Measurements from ENCODE around the gene CACNG5.

CACNG5 gene

DNA sequence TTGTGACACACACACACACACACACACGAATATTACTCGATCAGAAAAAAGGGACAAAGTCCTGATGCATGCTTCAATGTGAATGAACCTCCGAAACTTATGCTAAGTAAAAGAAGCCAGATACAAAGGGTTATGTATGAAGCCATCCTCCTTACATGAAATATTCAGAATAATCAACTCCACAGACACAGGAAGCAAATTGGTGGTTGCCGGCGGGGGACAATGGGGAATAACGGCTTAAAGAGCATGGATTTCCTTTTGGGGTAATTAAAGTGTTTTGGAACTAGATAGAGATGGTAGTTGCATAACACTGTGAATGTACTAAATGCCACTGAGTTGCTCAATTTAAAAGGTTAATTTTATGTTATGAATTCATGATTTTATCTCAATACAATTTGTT, 8.1 kb upstream of the CACNG5 start:
- DNase-seq, result no peak

DNA sequence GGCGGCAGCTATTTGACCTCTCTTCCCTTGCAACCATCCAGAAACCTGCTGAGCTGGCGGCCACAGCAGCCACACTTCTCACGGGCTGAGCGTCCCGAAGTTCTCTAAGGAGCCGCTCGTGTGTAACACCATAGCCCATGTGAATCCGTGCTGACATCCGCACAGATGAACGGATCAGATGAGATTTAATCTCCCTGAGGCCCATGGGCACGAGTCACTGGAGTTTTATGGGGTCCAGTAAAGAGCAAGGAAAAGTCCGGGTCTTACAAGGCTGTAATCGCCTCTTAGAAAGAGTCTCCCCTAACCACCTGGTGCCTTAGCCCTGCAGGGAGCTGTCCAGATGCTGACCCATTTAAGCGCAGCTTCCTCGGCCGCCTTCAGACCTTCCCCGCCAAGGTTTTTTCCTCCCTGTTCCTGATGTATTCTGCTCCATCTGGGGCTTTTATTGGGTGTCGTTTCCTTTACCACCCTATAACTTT, 5.5 kb upstream of the CACNG5 start:
- DNase-seq, result no peak

DNA sequence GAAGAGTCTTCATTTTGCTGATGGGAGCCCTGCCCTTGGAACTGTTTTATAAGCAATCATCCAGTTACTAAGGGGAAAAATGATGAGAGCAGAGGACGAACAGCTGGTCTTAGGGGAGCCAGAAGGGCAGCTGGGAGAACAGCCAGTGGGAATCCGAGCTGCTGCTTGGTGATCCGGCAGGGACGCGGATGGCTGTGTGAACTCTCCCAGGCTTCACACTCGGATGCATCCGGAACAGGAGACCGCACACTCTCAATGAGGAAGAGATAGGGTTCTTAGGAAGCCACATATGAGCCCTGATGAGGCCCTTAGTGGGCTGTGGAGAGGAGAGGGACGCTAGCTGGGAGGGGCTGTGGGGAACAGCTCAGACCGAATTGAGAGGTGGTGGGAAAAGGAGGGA, 5.0 kb upstream of the CACNG5 start:
- no peak for DNase-seq

DNA sequence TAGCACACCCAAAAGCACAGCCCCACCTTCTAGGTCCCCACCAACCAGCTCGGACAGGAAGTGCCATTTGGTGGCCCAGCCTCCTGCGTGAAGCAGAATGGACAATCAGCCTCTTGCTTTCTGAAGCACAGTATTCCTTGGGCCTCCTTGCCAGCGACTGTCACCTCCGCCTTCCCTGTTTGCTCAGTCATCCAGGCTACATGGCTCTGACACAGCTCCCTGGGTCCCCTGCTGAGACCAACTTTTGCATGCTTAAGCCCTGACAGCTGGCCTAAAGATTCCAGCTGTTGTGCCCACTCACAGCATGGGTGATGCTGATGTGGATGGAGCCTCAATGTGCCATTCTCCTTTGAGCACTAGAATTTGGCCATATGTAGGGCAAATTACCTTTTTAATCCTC, 4.5 kb upstream of the CACNG5 start:
- DNase-seq, result no peak

DNA sequence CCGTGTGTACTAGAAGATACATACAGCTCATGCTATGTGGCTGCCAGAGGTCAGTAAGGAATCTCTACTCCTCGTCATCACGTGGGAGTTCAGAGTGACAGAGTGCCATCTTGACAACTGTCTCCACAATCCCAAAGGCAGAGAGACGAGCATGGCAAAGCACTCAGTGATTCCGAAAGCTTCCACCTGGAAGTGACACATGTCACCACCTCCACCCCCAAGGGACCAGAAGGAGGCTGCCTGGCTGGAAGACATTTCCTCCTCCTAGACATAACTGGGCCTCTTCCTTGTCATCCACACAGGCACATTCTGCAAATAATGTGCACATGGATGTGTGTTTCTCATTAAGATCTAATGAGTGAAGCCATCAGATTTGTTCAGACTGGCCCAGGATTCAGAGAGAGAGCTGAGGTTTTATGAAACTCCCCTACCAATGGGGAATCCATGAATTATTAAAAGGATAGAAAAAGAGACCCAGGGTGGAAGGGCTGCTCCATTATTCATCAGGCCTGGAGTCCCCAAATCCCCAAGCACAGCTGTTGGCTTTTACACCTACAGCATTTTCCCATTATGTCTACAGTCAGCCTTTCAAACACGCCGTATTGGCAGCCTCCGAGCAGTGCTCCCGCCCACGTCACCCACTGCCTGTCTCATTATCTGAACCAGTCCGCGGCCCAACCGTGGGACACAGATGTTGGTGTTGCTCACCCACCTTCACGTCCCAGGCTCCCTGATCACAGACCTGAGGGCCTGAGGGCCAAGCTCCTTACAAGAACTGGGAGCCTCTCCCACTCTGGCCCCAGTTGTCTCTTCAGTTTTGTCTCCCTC, 3.3 kb upstream of the CACNG5 start:
- no peak for DNase-seq

DNA sequence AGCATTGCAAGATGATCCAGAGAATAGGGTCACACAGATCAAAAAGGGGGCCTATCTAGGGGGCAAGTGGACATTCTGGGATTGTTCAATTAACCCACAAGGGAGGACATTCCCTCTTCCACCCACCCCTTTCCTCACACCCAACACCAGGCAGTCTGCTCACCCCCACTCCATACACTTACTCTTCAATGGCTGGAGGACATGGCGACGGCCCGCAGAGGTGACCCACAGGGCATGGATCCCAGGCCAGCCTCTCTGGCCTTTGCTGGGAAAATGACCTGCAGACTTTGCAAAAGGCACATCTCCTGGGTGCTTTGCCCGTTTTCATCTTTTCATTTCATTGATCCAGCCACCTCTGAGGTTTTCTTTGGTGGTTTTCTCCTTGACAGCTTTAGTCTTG, 1.7 kb upstream of the CACNG5 start:
- no peak for DNase-seq

DNA sequence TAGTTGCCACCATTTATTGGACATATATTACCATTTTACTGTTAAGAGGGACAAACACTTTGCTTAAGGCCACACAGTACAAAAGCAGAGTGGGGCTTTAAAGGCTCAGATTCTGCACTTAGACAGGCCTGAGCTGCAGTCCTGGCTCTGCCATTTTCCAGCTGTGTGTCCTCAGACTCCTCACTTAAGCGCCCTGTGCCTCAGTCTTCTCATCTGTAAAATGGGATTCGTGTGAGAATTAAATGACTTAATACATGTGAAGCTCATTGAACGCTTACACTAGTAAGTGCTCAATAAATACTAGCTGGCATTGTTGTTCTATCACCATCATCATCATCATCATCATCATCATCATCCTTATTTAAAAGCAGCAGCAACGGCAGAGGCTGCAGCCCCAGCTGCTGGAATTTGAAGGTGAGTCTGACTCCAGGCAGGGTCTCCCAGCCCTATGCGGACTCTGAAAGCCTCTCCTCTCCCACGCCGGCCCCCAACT, 445 bp upstream of the CACNG5 start:
- DNase-seq, result no peak

DNA sequence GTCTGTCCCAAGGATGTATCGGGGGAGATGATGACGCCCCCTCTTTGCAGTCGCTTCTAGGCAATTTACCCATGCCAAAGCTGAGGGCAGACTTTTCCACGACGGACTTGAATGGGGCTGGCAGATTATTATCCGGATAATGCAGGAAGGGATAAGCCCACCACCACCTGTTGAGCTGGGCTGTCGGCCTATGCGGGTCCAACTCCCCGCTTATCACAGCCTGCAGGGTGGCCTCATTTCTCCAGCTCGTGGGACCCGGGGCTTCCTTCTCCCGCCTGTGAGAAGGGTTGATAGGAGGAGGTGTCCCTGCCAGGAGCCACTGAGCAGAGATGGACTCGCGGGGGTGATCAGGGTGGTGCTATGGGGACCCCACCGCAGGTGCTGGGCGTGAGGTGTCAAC, 559 bp downstream of the CACNG5 start:
- DNase-seq, result no peak

DNA sequence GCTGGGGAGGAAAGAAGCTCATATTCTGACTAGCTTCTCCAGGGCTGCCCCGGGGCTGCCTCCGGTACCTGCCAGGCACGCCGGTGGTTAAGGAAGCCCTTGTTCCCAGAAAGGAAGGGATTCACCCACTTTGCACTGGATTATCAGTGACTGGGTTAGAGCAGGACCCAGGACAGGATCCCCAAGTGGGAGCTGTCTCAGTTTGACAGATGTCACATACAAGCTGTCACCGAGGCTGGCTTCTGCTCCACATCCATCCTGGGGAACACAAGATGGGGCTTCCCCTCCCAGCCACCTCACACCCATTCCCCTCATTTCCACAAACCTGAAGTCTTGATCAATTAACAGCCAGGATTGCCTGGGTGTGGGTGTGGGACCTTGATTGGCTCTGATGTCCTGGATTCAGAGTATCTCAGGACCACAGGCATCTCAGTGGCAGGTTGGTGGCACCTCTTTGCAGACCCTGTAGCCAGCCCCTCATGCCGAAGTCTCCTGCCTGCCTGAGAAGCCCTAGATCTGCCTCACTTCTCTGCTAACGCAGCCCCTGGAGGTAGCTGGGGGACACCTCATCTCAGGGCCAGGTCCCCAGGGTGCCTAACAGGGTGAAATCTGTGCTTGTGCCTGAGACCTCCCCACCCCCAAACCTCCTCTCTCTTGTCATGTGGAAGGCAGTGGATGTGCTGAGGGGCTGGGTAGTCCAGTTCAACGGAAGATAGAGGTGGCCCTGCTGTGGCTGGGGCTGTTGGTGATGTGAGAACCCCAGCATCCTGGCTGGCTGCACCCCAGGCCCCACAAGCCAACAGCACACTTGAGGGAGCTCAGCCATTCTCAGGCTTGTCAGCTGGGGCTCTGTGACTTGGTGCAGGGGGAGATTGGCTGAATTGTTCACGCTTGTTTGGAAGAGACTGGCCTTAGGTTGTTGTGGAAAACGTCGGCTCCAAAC, 1.4 kb downstream of the CACNG5 start:
- DNase-seq, result no peak

DNA sequence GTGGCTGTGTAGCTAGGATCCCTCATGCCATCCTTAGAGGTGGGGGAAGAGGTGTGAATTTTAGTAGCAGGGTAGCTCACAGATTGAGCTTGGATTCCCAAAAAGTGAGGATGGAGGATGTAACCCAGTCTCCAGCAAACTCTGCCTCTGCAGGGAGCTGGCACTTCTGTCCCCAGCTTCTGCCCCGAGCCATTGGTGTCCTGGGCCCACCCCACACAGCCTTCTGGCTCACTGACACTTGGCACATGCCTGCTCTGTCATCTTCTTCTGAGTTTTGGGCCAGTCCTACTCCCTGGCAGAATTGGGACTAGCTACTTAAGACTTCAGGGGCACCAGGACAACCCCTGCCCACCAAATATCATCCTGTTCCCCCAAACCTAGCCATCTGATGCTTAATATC, 2.3 kb downstream of the CACNG5 start:
- no peak for DNase-seq

DNA sequence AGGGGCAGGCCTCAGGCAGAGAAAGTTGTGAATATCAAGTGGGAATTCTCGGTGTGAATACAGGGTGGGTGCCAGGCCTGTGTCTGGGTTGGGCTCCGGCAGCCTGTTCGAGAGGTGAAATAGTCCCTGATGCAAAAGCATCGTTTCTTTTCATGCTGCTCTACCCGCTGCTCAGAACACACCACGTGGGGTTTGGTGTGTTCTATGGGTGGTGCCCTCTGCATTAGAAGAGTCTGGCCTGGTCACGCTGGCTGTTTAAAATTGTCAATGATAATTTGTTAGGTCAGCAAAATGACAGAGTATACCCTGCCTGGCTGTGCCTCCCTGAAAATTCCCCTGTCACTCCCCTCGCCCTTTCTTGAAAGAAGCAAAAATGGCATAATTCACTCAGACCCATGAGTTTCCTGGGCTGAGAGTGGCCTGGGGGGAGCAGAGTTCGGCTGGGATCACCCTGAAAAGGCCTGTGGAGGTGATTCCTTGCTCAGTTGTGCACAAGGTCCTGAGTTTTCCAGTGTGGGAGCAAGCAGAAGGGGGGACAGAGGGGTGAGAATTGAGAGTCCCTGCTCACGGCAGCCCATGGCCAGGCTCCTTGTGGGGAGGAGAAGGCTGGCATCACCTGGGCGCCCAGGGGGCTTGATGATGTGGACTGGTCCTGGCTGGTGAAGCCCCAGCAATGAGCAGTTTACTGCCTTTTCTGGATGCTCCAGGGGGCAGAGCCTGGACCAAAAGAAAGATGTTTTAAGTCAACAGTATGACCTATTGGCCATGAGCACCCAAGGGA, 3.2 kb downstream of the CACNG5 start:
- DNase-seq, result no peak

DNA sequence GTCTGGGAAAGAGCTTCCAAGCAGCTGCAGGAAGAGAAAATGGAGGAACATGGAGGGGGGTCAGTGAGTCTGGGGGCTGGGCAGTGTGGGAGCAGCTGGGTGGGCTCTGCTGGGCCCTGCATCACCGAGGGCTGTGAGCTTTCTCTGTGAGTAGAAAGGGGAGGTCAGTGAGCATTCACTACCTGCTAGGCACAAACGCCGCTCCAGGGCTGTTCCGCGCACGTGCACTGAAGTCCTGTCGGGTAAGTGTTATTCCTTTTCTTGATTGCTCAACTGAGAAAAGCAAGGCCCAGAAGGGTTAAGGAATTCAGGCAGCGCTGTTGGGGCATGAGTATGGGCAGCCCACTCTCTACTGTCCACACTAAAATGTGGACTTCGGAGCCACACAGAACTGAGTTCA, 4.7 kb downstream of the CACNG5 start:
- no peak for DNase-seq

DNA sequence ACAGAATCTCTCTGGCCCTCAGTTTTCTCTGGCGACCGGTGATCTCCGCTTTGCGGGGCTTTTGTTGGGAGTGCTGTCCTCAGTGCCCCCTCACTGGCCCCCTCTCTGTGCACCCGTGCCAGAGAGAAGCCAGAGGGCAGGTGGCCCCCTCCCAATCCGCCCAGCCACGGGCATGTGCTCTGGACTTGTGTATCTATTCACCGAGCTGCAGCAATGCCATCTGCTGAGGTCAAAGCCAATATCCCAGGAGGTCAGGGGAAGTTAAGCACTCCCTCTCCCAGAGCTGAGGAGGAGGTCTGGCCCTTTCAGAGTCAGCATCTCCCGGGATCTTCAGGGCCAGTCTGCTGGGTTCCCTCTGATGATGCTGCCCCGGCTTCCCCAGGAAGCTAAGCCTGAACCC, 5.1 kb downstream of the CACNG5 start:
- DNase-seq, result no peak

DNA sequence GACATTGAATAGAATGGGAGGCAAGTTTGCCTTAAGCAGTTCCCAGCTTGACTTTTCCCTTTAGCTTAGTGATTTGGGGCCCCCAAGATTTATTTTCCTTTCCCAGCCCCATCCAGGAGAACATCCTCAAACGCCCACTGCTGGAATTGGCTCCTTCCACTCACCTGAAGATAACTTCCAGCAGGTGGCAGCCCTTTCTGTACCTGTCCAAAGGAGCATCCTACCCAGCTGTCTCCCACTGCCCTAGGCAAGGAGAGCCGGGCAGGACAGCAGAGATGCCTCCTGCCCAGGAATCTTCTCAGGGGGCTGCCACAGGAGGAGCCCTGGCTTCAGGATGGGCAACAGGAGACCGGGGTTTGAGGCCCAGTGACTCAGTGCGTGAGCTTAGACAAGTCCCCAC, 6.4 kb downstream of the CACNG5 start:
- no peak for DNase-seq

DNA sequence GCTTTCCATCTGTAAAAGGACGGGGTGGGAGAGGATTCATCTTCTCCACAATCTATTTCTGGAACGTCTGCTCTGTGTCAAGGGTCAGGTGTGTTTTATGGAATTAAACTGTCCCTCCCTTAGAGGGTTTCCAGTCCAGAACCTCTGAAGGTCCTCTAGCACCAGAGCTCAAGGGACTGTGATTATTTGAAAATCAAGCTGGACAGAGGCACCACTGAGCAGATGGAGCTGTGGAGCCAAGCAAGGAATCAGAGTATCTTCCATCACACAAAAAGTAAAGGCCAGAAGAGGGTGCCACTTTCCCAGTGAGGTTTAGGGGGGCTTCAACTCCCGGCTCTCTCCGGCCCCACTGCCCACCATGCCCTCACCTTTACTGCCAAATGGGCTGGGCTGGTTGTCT, 6.8 kb downstream of the CACNG5 start:
- no peak for DNase-seq

DNA sequence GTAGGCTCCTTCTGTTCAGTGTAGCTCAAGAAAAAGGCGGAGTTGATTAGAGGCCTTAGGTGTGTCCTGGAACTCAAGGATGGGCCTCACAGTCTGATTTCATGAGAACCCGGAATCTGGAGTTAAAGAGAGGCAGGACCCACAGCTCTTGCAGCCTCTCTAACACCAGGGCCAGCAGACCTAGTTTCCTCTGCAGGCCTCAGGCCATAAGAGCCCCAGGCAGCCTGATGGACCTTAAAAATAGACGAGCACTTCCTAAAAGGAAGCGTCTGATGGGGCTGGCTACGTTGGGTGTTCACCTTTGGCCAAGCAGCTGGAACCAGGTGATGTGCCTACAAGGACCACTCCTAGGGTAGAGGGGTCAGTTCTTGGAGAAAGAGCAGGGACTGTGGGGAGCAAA, 7.6 kb downstream of the CACNG5 start:
- no peak for DNase-seq

DNA sequence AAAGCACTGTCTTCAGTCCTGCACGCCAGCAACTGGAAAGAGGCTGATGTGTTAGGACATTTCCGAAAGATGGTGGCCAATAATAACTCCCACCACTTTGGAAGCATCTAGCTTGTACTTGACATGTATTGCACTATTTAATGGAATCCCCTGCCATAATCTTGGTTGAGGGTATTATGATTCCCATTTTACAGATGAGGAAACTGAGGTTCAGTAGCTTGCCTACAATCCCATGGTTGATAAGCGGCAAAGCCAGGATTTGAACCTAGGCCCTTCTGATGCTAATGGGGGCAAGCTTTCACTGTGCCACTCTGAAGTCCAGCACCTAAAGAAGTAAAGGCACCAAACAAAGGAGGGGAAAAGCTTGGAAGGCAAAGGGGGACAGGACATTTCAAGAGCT, 8.0 kb downstream of the CACNG5 start:
- DNase-seq, result no peak

DNA sequence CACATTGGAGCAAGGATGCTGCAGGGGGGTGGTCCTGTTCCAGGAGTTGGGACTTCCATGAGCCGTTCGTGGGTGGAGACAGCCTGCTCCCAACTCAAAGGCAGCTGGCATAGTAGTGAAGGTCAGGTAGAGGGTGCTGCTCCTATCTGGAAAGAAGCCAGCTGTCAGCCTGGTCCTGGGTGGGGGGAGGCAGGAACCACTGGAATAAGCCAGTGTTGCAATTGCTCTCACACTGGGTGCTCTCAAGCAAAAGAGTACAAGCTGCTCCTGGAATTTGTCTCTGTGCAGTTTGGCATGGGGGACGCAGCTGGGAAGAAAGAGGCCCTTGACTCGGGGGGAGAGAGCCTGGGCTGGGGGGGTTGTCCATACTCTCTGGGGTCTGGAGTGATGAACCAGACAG, 8.7 kb downstream of the CACNG5 start:
- DNase-seq, result no peak

DNA sequence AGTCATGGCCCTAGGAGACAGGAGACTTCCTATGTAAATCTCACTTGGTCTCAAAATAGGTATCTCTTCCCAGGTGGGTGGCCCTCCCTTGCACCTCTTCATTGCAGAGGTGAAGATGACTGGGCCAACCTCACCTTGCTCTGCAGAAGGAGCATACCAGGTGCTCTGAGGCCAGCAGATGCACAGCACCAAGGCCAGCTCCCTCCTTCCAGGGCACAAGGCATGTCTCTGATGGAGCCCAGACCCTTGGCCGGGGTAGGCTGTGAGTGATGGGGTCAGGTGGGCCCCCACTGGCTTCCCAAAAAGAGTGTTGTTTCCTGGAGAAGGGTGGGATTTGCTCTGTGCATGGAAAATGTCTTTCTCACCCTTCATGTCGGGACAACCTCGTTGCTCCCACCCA, 12.8 kb downstream of the CACNG5 start:
- no peak for DNase-seq

DNA sequence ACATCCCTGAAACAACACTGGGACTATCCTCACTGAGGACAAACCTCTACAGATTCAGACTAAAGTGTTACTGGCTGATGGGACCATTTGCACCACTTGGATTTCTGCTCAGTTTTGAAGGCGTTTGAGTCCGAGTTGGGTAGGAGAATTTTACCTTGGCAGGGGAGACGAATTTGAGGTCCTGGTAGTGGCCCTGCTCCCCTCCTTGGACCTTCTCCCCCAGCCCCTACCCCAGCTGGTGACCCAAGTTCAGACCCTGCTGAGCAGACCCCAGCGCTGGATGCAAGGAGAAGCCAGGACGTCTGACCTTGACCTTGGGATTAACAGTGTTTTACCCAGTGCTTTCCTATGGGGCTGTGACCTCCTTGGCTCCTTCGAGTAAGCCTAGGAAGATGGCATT, 13.6 kb downstream of the CACNG5 start:
- DNase-seq, result no peak

DNA sequence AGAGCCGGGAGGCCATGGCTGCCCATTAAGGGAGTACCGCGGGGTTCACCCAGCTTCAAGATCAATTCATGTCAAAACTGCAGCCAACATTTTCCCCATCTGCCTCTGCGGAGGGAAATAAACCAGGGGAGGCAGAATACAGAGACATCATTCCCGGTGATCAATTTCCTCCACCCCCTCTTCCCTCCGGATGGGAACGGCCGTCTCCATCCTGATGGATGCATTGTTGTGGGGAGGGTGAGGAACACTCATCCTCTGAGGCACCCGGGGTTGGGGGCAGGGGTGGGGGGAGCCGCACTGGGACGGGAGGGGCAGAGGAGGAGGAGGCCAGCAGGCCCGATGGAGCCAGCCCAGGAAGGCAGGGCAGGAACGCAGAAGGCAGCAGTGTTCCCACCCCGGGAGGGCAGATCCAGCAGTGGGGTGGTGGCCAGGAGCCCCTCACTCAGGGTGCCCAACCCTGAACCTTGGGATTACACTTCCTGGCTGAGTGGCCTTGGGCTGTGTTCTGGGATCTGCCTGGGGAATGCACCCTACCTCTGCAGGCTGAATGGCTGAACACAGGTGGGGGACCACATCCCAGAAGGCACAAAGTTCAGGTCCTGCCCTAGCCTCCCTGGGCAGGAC, 14.2 kb downstream of the CACNG5 start:
- no peak for DNase-seq

DNA sequence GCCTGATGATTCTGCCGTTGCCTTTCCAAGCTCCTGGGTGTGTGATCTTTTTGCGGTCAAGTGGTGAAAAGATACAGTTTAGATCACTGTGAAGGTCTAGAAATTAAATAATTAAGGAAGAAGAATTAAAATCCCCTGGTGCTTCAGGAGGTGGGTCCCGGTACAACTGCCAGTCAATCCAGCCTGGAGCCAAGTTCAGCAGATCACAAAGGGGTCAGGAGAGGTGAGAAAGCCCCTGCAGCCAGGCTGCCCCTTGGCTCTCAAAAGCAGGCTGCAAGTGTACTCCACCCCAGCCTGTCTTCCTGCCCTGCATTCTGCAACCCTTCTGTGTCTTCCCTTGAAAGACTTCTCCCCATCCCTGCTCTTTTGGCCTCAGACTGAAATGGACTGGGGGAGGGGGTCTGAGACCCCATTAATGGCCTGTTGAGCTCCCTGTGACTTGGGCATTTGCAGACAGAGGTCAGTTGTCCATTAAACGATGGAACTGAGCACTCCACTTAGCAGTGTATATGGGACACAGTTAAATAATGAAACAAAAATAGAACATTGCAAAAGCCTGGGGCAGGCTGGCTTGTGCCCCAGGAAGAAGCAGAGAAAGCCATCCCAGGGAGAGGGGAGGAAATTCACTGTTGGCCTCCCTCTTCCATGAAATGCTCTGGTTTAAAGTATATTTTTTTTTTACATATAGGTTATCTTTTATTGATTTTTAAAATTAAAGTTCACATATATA, 15.1 kb downstream of the CACNG5 start:
- no peak for DNase-seq
